KBM-7 (cell line): ENCODE data around the gene PLA2G2F.

Experiments
- DNase-seq: peaks from one replicate; pipeline ENCODE4 v3.0.0-alpha.2; 2015
- in situ Hi-C: fragments of 300-500 bp; cut with MboI; formaldehyde crosslinking; loops from 2 replicates; pipeline ENCODE4 v1.14.3; 2020; ENCODE audit warnings: low sequenced_read_pairs, low pct_unique_long_range_greater_than_20kb, mixed read lengths

PLA2G2F gene

GRCh38 chr1:20139776-20140612, 871 bp downstream of the PLA2G2F start:
- DNase-seq = no peak
- in situ Hi-C loops = no loop called here

GRCh38 chr1:20141001-20141400, 1.9 kb downstream of the PLA2G2F start:
- in situ Hi-C loops = no loop called here
- DNase-seq = no peak

- in situ Hi-C loops = no loop called here
- DNase-seq = no peak
These were observed 2.3 kb downstream of the PLA2G2F start for GRCh38 chr1:20141466-20141865.

- in situ Hi-C loops = no loop called here
- DNase-seq = no peak
These were observed 3.0 kb downstream of the PLA2G2F start for GRCh38 chr1:20142001-20142710.

- in situ Hi-C loops = no loop called here
- DNase-seq = no peak
These were observed 4.2 kb downstream of the PLA2G2F start for GRCh38 chr1:20143318-20143717.

GRCh38 chr1:20143734-20144565, 4.8 kb downstream of the PLA2G2F start:
- in situ Hi-C loops = no loop called here
- no peak for DNase-seq

- no peak for DNase-seq
- in situ Hi-C loops = no loop called here
These were observed 8.9 kb downstream of the PLA2G2F start for GRCh38 chr1:20147846-20148570.

GRCh38 chr1:20148571-20149500, 9.7 kb downstream of the PLA2G2F start:
- in situ Hi-C loops = no loop called here

GRCh38 chr1:20149601-20150325, 10.6 kb downstream of the PLA2G2F start:
- in situ Hi-C loops = no loop called here
- DNase-seq = no peak

More at GRCh38 chr1:20148571-20149500, 9.7 kb downstream of the PLA2G2F start:
- DNase-seq = no peak

GRCh38 chr1:20150326-20150705, 11.2 kb downstream of the PLA2G2F start:
- no peak for DNase-seq
- in situ Hi-C loops = no loop called here

GRCh38 chr1:20150969-20151368, 11.8 kb downstream of the PLA2G2F start:
- no peak for DNase-seq
- in situ Hi-C loops = no loop called here

GRCh38 chr1:20151906-20152598, 12.9 kb downstream of the PLA2G2F start:
- in situ Hi-C loops = no loop called here
- peak; percentile 81 for DNase-seq

GRCh38 chr1:20152599-20152930, 13.4 kb downstream of the PLA2G2F start:
- in situ Hi-C loops = no loop called here
- DNase-seq = no peak

- DNase-seq = peak; percentile 25
- in situ Hi-C loops = no loop called here
These were observed 13.9 kb downstream of the PLA2G2F start for GRCh38 chr1:20153000-20153418.

GRCh38 chr1:20154301-20154831, 15.2 kb downstream of the PLA2G2F start:
- in situ Hi-C loops = no loop called here
- no peak for DNase-seq

GRCh38 chr1:20158358-20159070, 19.4 kb downstream of the PLA2G2F start:
- no peak for DNase-seq
- in situ Hi-C loops = no loop called here
